Activated CD8-positive, alpha-beta T cell treated with anti-CD3 and anti-CD28 coated beads for 36 hours (primary cell): ENCODE data around the gene PAGR1. TPM values are rescaled to one million over a fixed set of nuclear protein-coding genes. Genes with fewer than 3 reads are reported as not detected.

Experiments used
- ATAC-seq: fragments of 200-7000 bp; cut with Tn5 transposase; one replicate; pipeline ENCODE4 v1.10.0; 2021; ENCODE audit warnings: mild to moderate bottlenecking, moderate library complexity
- CTCF ChIA-PET: fragments of 350-600 bp; sonication (Branson Sonifier 250); formaldehyde crosslinking; loops from one replicate; lab custom pipeline; 2021; ENCODE audit warnings: antibody characterized with exemption; lab: Charles Lee
- POLR2A ChIA-PET: fragments of 350-600 bp; sonication (Branson Sonifier 250); formaldehyde crosslinking; loops from one replicate; lab custom pipeline; 2021; ENCODE audit warnings: antibody characterized with exemption; lab: Charles Lee
- DNase-seq: peaks from one replicate; pipeline ENCODE4 v3.0.0-alpha.2; 2020
- H3K27ac Mint-ChIP-seq: one replicate; pipeline ENCODE4 v1.8.0; 2021; ENCODE audit warnings: mild to moderate bottlenecking, mixed read lengths
- H3K27me3 Mint-ChIP-seq: one replicate; pipeline ENCODE4 v1.8.0; 2021; ENCODE audit warnings: mixed read lengths
- H3K36me3 Mint-ChIP-seq: one replicate; pipeline ENCODE4 v1.8.0; 2021; ENCODE audit warnings: low read depth, mixed read lengths
- H3K4me1 Mint-ChIP-seq: one replicate; pipeline ENCODE4 v1.8.0; 2021; ENCODE audit warnings: low read depth, mixed read lengths
- H3K4me3 Mint-ChIP-seq: one replicate; pipeline ENCODE4 v1.8.0; 2021; ENCODE audit warnings: mild to moderate bottlenecking, moderate library complexity, mixed read lengths
- H3K9me3 Mint-ChIP-seq: one replicate; pipeline ENCODE4 v1.8.0; 2021; ENCODE audit warnings: mixed read lengths
- intact Hi-C: fragments of 100-400 bp; cut with micrococcal nuclease; formaldehyde crosslinking; loops from one replicate; pipeline ENCODE4 v1.10.0; 2022
- total RNA-seq, 2 experiments: library from RNA; stranded (reverse); gene quantifications; one replicate each; pipeline ENCODE4 v1.2.3, GENCODE V29; 2021
- TF ChIP-seq, protein P1 (sequence below): fragments of 200-600 bp; IDR thresholded peaks from one replicate; pipeline ENCODE4 v1.8.0; 2022; ENCODE audit warnings: antibody characterized with exemption, mild to moderate bottlenecking

PAGR1 gene
- total RNA-seq, 2 experiments from 2014 or later, result 26.8 to 29.0 TPM

DNA sequence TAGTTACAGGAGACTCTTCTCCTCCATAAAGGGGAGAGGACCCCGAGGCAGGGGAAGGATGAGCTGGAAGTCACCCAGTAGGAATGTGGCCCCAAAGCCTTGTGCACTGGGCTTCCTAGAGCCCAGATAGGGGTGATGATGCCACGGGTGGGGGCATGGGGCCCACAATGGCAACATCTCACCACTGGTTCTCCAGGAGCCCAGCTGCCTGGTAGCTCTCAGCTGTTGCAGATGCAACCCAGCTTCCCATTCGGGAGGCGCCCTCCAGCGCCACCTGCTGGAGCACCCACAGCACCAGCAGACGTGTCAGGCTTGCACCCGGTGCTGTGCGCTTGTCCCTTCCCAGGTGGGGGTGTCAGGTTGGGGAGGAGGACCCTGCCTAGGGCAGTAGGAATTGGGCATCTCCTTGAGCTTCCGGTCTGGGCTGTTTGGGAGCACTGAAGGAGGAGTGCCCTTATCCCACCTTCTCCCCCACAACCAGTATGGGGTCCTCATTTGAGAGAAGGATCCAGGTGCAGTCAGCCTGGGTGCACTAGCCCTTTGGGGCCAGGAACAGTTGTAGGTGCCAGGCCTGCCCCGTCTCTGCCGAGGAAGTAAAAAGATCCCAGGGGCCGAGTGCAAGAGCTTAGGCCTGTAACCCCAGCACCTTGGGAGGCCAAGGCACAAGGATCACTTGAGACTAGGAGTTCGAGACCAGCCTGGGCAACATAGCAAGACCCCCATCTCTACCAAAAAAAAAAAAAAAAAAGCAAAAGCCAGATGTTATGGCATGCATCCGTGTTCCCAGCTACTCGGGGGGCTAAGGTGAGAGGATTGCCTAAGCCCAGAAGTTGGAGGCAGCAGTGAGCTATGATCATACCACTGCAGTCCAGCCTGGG lies 32.7 kb downstream of the PAGR1 start:
- ChIA-PET CTCF (interaction anchor here (0.6 to 5.6 kb wide), 61 partner anchors 8 to 232 kb away, joined by 3 to 95 read pairs (median 5); partner anchors contain the start of genes CDIPT, INO80E, KCTD13 and KIF22), POLR2A (interaction anchor here (0.8 to 3.6 kb wide), 9 partner anchors 15 to 152 kb away, joined by 3 to 29 read pairs (median 4); partner anchors contain the start of genes CDIPT, MAZ, MVP and PAGR1)
- no peaks in the 10 kb centered on the region for H3K27me3 Mint-ChIP-seq
- no peaks in the 10 kb centered on the region for H3K9me3 Mint-ChIP-seq
- peak; percentile 96 for ATAC-seq
- peak; percentile 86 for DNase-seq
- intact Hi-C loops, result no loop called here
- TF ChIP-seq, protein P1, sequence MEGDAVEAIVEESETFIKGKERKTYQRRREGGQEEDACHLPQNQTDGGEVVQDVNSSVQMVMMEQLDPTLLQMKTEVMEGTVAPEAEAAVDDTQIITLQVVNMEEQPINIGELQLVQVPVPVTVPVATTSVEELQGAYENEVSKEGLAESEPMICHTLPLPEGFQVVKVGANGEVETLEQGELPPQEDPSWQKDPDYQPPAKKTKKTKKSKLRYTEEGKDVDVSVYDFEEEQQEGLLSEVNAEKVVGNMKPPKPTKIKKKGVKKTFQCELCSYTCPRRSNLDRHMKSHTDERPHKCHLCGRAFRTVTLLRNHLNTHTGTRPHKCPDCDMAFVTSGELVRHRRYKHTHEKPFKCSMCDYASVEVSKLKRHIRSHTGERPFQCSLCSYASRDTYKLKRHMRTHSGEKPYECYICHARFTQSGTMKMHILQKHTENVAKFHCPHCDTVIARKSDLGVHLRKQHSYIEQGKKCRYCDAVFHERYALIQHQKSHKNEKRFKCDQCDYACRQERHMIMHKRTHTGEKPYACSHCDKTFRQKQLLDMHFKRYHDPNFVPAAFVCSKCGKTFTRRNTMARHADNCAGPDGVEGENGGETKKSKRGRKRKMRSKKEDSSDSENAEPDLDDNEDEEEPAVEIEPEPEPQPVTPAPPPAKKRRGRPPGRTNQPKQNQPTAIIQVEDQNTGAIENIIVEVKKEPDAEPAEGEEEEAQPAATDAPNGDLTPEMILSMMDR, result peak; percentile 93
- no peak overlapping the region for H3K27ac Mint-ChIP-seq
- peaks cover 4% of the 10 kb centered on the region for H3K36me3 Mint-ChIP-seq
- H3K4me1 Mint-ChIP-seq, result no peaks in the 10 kb centered on the region
- H3K4me3 Mint-ChIP-seq, result no peak overlapping the region

- CTCF ChIA-PET, result interaction anchor here (1.2 to 5.6 kb wide), 20 partner anchors 8 to 152 kb away, joined by 4 to 95 read pairs (median 11); partner anchors contain the start of genes CDIPT, KCTD13, MAZ and MVP
- intact Hi-C loops, result no loop called here
- Mint-ChIP-seq H3K36me3 (peaks cover 4% of the 10 kb centered on the region), H3K4me1 (no peaks in the 10 kb centered on the region), H3K27ac (no peak overlapping the region), H3K27me3 (no peaks in the 10 kb centered on the region), H3K9me3 (no peaks in the 10 kb centered on the region), H3K4me3 (no peak overlapping the region)
- DNase-seq, result no peak
- TF ChIP-seq, protein P1, result no peak
- POLR2A ChIA-PET, result no interaction called here
- no peak for ATAC-seq
Observed at GRCh38 chr16:29849505-29849904, 33.6 kb downstream of the PAGR1 start.

DNA sequence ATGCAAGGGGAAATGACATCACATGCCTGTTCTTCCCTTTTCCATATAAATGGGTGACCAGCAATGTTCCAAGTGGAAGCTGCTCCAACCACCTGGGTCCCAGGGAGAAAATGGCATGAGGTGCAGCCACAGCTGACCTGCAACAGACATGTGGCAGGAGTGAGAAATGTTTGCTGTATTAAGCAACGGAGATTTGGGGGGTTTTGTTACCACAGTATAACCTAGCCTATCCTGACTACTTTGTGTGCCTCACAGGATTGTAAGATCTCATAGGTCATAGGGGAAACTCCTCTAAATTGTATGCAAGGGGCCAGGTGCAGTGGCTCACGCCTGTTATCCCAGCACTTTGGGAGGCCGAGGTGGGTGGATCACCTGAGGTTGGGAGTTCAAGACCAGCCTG lies 35.0 kb downstream of the PAGR1 start:
- DNase-seq, result no peak
- ATAC-seq, result no peak
- Mint-ChIP-seq H3K4me1 (no peaks in the 10 kb centered on the region), H3K27me3 (no peaks in the 10 kb centered on the region), H3K4me3 (no peak overlapping the region), H3K36me3 (peaks cover 1% of the 10 kb centered on the region), H3K27ac (no peak overlapping the region), H3K9me3 (no peaks in the 10 kb centered on the region)
- TF ChIP-seq, protein P1, result no peak
- intact Hi-C loops, result no loop called here
- ChIA-PET POLR2A (no interaction called here), CTCF (interaction anchor here (0.7 to 1.0 kb wide), 2 partner anchors 33 to 150 kb away, joined by 3 to 4 read pairs; no protein-coding TSS in a partner anchor)

GRCh38 chr16:29852654-29853053 lies 36.7 kb downstream of the PAGR1 start:
- intact Hi-C loops, result no loop called here
- Mint-ChIP-seq H3K27me3 (no peaks in the 10 kb centered on the region), H3K27ac (no peak overlapping the region), H3K36me3 (no peaks in the 10 kb centered on the region), H3K4me1 (no peaks in the 10 kb centered on the region), H3K9me3 (no peaks in the 10 kb centered on the region), H3K4me3 (no peak overlapping the region)
- no peak for DNase-seq
- POLR2A ChIA-PET, result interaction anchor here (0.8 to 1.3 kb wide), 2 partner anchors 62 to 259 kb away, joined by 3 read pairs; partner anchors contain the start of gene KIF22
- ATAC-seq, result no peak
- CTCF ChIA-PET, result interaction anchor here (0.8 to 1.6 kb wide), 3 partner anchors 9 to 154 kb away, joined by 3 to 5 read pairs (median 3); no protein-coding TSS in a partner anchor
- TF ChIP-seq, protein P1, result no peak
